CD4-positive, alpha-beta T cell treated with Interleukin-17A for 4 hours (primary cell): Measurements from ENCODE around the gene LRRC43.
"Not testable (repeated sequence)": the region's sequence is repeated elsewhere in the genome, so short reads cannot be mapped to it uniquely, and the experiment has no call there.

Experiments used
- DNase-seq: peaks from one replicate; pipeline ENCODE4 v3.0.0-alpha.2; 2020; ENCODE audit warnings: mixed read lengths

Gene LRRC43

GRCh38 chr12:122159882-122160281 is 23.0 kb upstream of the LRRC43 start:
- DNase-seq = no peak

GRCh38 chr12:122160761-122161160 is 22.2 kb upstream of the LRRC43 start:
- DNase-seq = no peak

- no peak for DNase-seq
Observed at GRCh38 chr12:122161682-122162081, 21.2 kb upstream of the LRRC43 start.

DNA sequence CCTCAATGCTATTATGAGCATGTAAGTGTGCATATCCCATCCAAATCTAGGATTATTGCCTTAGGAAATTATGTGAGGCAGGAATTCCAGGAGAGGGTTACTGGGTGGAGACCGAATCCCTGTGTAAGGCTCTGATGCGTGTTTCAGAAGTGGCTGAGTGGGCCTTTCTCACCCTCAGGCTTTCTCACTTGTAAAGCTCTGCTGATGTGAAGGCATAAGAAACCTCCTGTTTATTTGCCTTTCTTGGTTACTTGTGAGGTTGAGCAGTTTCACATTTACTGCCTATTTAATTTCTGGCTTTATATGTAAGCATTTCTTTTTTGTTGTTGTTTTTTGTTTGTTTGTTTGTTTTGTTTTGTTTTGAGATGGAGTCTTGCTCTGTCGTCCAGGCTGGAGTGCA is 19.9 kb upstream of the LRRC43 start:
- no peak for DNase-seq

DNA sequence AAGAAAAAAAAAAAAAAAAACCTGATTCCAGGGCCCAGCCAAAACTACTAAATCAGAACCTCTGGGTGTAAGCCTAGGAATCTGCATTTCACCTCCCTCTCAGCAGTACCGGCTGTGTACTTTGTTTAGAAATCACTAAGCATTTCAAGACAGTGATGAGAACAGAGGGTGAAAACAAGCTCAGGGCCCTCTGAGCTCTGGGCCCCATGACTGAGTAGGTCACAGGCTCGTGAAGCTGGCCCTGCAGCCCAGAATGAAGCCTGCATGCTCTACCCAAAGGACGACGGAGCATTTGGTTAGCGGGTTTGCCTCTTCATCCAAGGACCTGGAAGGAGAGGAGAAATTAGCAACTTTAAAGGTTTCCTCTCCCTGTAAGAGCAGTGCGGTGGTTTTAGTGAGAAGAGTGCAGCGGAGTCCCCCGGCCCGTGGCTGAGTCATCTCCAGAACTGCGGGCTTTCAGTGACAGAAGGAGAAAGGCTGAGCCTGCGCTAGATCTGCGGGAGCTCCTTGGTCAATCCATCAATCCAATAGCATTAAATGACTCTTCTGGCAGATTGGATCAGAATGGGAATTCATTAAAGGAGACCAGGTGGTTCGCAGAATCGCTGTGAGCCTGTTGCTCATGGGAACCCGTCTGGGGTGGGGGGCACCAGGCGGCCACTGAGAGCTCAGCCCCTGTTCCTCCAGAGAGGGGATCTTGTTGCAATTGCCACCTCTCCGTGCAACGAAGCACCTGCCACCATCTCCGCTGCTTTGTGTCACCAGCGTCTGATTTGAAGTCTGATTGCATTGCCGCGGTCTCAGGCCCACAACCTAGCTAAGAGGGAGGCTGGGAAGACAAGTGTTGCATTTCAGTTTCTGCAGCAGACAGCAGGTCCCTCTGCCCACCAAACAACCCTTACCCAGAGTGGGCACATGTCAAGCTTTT is 16.2 kb upstream of the LRRC43 start:
- no peak for DNase-seq

- DNase-seq = no peak
Observed at GRCh38 chr12:122167356-122167925, 15.5 kb upstream of the LRRC43 start.

GRCh38 chr12:122168492-122168891 is 14.4 kb upstream of the LRRC43 start:
- DNase-seq = no peak

DNA sequence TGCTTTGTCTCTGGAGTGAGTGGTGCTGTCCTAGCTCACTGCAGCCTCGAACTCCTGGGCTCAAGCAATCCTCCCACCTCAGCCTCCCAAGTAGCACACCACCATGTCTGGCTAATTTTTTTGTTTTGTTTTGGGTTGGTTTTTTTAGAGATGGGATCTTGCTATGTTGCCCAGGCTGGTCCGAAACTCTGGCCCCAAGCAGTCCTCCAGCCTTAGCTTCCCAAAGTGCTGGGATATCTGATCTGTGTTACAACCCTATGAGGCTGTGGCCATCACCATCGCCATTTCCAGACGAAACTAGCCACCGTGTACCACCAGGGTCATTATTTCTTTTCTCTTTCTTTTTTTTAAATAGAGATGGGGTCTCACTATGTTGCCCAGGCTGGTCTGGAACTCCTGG is 11.5 kb upstream of the LRRC43 start:
- DNase-seq = no peak

DNA sequence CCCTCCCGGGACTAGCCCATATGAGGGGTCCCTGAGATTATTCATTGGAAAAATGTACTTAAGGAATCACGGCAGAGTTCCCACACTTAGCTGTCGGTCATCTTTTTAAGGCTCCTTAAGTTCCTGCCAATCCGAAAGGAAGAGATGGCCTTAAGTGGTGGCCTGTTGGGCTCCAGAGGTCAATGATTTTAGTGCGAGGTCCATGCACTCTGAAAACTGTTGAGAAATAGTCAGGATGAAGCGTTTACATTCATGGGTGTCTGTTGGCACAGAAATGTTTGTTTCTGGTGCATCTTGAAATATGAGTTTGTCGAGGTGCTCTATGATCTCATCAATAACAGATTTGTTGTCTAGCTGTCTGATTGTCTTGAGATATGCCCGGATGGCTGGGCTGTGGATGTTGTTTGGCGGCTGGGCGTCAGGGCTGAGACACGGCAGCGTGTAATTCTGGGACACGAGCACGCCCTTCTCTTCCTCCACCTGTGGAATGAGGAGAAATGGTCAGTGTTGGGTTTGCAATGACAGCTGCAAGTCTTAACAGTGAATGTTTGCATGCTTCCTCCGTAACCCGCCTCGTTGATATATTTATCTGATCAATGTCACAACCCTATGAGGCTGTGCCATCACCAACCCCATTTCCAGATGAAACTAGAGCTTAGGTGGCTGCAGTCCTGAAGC is 10.5 kb upstream of the LRRC43 start:
- DNase-seq = no peak

DNA sequence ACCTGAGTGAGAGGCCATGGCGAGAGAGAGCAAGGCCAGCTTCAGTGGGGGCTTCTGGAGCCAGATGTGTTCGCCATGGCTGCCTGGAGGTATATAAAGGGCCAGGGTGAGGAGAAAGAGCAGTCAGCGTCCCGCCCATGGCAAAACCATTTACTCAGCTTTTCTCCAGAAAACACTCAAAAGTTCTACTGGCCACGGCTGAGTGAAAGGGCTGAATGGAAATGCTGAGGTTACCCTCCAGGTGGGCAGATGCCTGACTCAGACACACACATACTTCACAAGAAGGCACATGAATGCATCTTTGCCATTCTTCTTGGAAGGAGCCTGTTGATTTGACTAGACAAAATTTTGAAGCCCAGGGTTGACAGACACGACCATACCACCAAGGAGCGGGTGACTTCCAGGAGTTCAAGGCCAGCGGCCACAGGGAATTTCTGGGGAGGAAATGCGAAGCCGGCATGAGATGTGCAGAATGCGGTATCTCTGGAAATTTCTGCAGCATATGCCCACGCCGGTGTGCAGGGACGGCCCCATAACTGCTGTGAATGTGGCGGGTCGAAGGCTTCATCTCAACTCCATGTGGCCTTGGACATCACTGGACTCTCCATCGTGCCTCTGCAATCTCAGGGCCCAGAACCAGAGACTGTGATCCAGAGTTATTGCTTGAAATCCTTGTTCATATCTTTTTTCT is 8.6 kb upstream of the LRRC43 start, which contains the start of gene IL31:
IL31 (minus strand) TSS at position 67 of the 691 bp plus-strand sequence; CDS start at position 18, 49 bp downstream.
- DNase-seq = no peak

DNA sequence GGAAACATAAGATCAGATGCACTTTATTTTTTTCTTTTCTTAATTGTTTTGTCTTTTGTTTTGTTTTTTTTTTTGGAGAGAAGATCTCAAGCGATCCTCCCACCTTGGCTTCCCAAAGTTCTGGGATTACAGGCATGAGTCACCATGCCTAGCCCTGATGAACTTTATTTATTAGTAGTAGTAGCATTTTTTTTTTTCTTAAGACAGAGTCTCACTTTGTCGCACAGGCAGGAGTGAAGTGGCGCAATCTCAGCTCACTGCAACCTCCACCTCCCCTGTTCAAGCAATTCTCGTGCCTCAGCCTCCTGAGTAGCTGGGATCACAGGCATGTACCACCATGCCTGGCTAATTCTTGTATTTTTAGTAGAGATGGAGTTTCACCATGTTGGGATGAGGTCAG is 6.5 kb upstream of the LRRC43 start:
- DNase-seq = not testable (repeated sequence)

GRCh38 chr12:122183588-122183940 is 641 bp downstream of the LRRC43 start:
- DNase-seq = no peak

DNA sequence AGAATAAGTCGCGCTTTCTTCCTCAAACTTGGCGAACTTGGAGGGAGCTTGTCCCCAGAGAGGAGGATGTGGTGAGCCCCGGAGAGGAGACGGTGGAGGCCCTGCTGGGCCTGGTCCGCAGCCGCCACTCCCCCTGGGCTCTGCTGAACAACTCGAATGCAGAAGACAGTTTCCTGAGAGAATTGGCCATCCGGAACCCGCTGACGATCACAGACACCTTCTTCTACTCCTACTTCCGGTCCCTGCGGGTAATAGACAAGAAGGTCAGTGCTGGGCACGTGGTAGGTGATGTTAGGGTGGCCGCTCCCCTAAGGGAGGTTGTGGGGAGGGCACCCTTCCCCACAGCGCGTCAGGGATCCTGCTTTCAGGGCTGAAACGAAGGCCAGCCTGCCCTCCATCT is 1.6 kb downstream of the LRRC43 start:
- no peak for DNase-seq

GRCh38 chr12:122185079-122185478 is 2.2 kb downstream of the LRRC43 start:
- DNase-seq = no peak

DNA sequence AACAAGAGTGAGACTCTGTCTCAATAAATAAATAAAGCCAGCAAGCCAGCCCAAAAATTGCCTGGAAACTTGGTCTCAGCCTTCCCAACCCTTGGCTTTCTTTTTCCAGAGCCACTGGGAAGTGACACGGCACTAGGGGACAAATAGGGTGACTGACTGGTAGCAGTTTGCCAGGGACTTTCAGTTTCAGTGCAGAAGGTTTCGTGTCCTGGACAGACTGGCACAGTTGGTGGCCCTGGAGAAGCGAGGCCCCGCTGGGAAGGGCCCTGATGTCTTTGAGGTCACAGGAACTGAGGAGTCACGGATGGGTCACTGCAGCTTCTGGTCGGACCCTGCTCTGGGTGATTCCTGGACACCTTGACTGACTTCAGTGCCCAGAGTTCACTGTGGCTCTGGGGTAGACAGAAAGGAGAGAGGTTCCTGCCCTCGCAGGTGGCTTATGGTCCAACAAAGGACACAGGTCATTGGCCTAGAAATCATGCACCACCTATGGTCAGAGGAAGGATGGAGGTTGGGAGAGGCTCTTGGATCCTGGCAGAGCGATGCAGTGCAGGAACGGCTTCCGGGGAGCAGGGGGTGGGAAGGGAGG is 2.7 kb downstream of the LRRC43 start:
- no peak for DNase-seq

- no peak for DNase-seq
Observed at GRCh38 chr12:122187466-122187865, 4.5 kb downstream of the LRRC43 start.

DNA sequence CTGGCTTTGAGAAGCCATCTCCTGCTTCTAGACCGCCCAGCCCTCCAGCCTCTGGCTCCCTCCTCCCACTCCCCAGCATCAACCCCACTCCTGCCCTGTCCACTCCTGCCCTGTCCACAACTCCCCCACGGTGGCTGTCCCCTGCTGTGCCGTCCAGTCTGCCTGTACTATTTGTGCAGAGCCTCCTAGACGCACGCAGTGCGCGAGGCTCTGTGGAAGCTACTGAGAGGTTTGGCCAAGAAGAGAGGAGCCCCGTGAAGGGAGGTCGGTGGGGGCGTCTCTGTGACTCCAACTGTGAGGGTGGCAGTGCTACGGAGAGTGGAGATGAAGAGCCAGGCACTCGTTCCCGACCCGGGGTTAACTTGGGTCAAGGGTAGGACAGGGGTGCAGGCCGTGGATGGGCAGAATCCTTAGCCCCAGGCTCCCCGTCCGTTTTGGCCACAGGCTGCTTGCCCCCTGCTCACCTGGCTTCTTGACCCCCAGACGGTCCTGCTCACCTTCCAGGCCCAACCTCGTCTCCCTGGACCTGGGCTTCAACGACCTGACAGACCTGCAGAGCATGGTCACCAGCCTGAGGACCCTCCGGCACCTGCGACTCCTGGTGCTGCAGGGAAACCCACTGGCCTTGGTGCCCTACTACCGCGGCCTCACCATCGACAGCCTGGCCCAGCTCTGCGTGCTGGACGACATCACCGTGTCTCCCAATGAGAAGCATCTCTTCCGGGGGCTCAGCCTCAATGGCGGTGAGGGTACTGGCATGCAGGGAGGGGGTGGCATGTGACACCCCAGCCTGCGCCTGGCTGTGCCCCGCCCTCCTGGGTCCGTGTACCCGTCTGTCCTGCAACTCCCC is 6.9 kb downstream of the LRRC43 start:
- no peak for DNase-seq

GRCh38 chr12:122190842-122191668 is 8.1 kb downstream of the LRRC43 start:
- peak; percentile 70 for DNase-seq

DNA sequence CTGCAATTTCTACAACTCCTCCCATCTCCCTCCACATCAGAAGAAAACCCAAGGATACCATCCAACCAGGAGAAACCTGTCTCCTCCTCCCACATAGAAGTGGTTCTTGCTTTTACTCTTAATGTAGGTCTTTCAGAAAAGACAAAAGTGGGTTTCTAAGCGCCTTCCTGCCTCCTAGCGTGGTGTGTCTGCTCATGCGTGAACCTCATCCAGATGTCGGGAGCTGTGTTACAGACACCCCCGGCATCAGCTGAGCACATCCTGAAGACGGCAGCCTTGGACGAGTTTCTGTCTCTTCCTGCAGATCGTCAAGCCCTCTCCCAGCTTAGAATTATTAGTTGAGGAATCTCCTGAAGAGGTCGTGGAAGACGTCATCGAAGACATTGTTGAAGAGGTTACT is 9.5 kb downstream of the LRRC43 start:
- no peak for DNase-seq

DNA sequence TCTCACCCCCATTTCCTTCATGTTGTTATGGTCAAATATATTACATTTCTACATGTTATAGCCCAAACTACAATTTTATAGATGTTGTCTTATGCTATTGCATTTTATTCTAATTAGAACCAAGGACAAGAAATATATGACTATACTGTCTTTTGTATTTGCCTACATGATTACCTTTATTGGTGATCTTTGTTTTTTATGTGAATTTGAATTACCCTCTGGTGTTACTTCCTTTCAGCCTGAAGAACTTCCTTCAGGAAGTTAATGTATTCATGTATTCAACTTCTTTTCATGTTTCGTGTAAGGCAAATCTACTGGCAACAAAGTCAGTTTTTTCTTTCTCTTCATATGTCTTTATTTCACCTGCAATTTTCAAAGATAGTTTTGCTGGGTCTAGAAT is 11.9 kb downstream of the LRRC43 start:
- no peak for DNase-seq

DNA sequence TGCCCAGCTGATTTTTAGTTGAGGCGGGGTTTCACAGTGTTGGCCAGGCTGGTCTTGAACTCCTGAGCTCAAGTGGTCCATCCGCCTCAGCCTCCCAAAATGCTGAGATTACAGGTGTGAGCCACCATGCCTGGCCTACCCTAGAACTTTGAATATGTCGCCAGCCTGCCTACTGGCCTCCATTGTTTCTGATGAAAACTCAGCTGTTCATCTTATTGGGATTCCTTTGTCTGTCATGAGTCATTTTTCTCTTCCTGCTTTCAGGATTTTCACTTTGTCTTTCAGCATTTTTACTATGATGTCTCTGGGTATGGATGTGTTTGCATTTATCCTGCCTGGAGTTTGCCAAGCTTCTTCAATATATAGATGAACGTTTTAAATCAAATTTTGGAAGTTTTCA is 12.5 kb downstream of the LRRC43 start:
- no peak for DNase-seq
